Measurements from ENCODE around the gene COLEC12. TPM values are rescaled to one million over a fixed set of nuclear protein-coding genes. Genes with fewer than 3 reads are reported as not detected.

COLEC12 gene
- total RNA-seq, 4 donors from 2014 or later = 5.1 to 14.5 (median 6.9) TPM

- WGBS, 2 donors = 67 to 76% methylated on average over 4 of the region's 4 CpGs
- H3K4me3 ChIP-seq (ENCODE audit: low read depth, poor library complexity, severe bottlenecking) = no peak overlapping the region
- TF ChIP-seq CTCF (IDR thresholded peaks at IDR 0.05) = no peak
- no peak for TF ChIP-seq POLR2A (IDR thresholded peaks at IDR 0.05)
- intact Hi-C loops (cut with DNase I; ENCODE audit: low total_unique reads) = no loop called here
- no peak for DNase-seq (ENCODE audit: low spot score in 2 of 2)
Observed at GRCh38 chr18:432791-433190, 67.7 kb downstream of the COLEC12 start.

DNA sequence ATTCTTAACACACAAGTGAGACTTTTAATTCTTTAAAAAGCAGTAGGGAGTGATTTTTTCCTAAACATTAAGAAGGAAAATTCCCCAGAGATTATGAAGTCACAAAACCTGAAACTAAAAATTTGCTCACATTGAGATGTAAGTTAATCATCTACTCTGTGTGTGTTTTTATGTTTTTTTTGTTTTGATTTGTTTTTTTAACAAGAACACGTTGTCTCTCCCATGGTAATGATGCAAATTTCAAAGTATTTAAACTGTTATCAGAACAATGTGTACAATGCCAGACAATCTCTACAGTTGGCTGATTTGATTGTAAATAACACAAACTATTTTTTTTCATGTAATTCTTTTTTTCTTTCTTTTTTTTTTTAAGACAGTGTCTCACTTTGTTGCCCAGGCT lies 71.5 kb downstream of the COLEC12 start:
- H3K4me3 ChIP-seq (ENCODE audit: low read depth, poor library complexity, severe bottlenecking) = no peak overlapping the region
- TF ChIP-seq CTCF (IDR thresholded peaks at IDR 0.05) (no peak), POLR2A (IDR thresholded peaks at IDR 0.05) (no peak)
- 52 to 64% methylated on average over 1 of the region's 1 CpG for WGBS, 2 donors
- intact Hi-C loops (cut with DNase I; ENCODE audit: low total_unique reads) = no loop called here
- DNase-seq (ENCODE audit: low spot score in 2 of 2) = no peak

GRCh38 chr18:427005-427404 lies 73.5 kb downstream of the COLEC12 start:
- 67 to 76% methylated on average over 8 of the region's 8 CpGs for WGBS, 2 donors
- DNase-seq (ENCODE audit: low spot score in 2 of 2) = no peak
- intact Hi-C loops (cut with DNase I; ENCODE audit: low total_unique reads) = no loop called here
- no peak overlapping the region for H3K4me3 ChIP-seq (ENCODE audit: low read depth, poor library complexity, severe bottlenecking)
- TF ChIP-seq POLR2A (IDR thresholded peaks at IDR 0.05) = no peak
- no peak for TF ChIP-seq CTCF (IDR thresholded peaks at IDR 0.05)

DNA sequence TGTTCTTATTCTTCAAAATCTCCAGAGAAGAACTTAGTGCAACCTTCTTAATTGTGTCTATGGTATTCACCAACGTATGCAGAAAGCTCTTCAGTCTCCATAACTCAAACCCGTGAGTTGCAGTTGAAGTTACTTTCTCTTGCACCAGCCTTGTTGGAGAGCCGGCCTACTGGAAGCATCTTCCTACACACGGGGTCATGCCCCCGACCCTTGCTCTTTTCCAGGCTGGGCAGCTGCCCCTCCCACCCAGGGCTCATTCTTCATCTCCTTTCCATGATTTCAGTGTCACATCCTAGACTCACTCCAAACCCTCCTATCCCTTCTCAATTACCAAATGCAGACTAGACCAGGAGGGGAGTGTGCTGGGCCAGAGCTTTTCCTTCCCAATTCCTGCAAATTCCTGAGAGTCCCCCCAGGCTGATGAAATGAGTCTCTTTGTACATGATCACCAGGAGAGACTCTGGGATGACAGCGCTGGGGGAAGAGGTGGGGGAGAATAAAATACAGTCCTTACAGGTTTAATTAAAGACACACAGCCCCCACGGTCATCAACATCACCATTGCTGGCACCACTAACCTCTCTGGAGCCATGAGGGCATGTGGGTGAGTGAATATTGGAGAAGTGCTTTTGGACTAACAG lies 75.3 kb downstream of the COLEC12 start:
- 82 to 85% methylated on average over 7 of the region's 7 CpGs for WGBS, 2 donors
- TF ChIP-seq CTCF (IDR thresholded peaks at IDR 0.05) = no peak
- no peak for TF ChIP-seq POLR2A (IDR thresholded peaks at IDR 0.05)
- intact Hi-C loops (cut with DNase I; ENCODE audit: low total_unique reads) = loop anchor here (2.0 kb wide), 1 partner anchor 32 kb away; no protein-coding TSS in a partner anchor
- no peak for DNase-seq (ENCODE audit: low spot score in 2 of 2)
- no peak overlapping the region for H3K4me3 ChIP-seq (ENCODE audit: low read depth, poor library complexity, severe bottlenecking)

GRCh38 chr18:424668-425067 lies 75.8 kb downstream of the COLEC12 start:
- WGBS, 2 donors = 57 to 81% methylated on average over 5 of the region's 5 CpGs
- TF ChIP-seq POLR2A (IDR thresholded peaks at IDR 0.05) = no peak
- TF ChIP-seq CTCF (IDR thresholded peaks at IDR 0.05) = no peak
- no peak for DNase-seq (ENCODE audit: low spot score in 2 of 2)
- intact Hi-C loops (cut with DNase I; ENCODE audit: low total_unique reads) = loop anchor here (2.0 kb wide), 1 partner anchor 32 kb away; no protein-coding TSS in a partner anchor
- H3K4me3 ChIP-seq (ENCODE audit: low read depth, poor library complexity, severe bottlenecking) = no peak overlapping the region

Measured in lower leg skin (tissue), 4 donors.